ENCODE results near the gene SMPD3. TPM values are rescaled to one million over a fixed set of nuclear protein-coding genes. Genes with fewer than 3 reads are reported as not detected.
A peak's percentile ranks its signal among the peaks of the same experiment; 100 is the strongest.

Gene SMPD3
- total and polyA plus RNA-seq, 2 of the 8 experiments (the other 6 are each of a cell fraction or from before 2014, with no cell fraction given), result 0.39 to 1.3 TPM

- CTCF ChIA-PET (ENCODE audit: partially characterized antibody), result interaction anchor here (0.5 to 14.3 kb wide), 22 partner anchors 8 to 458 kb away, joined by 3 to 221 read pairs (median 4); partner anchors contain the start of genes PLA2G15, SLC7A6 and SMPD3
- WGBS, 2 experiments (ENCODE audit: extremely low coverage in 1 of 2, insufficient coverage in 1 of 2, insufficient read length in 1 of 2, insufficient replicate concordance in 2 of 2, low coverage in 1 of 2, low lambda C conversion rate in 2 of 2, missing lambda C conversion rate in 1 of 2), result 85% methylated on average over 18 of the region's 18 CpGs; no CpG with 5 or more reads in 1 of the 2 experiments
- POLR2A ChIA-PET (ENCODE audit: partially characterized antibody), result interaction anchor here (0.6 to 3.1 kb wide), 8 partner anchors 9 to 59 kb away, joined by 3 to 9 read pairs (median 4); partner anchors contain the start of genes PRMT7 and SLC7A6OS
These were observed 85.2 kb downstream of the SMPD3 start for GRCh38 chr16:68362947-68363657.

More at GRCh38 chr16:68362947-68363657, 85.2 kb downstream of the SMPD3 start:
- H2AK5ac ChIP-seq (ENCODE audit: low read depth, low read length), result no peak overlapping the region
- H3K4ac ChIP-seq (replicated peaks; ENCODE audit: insufficient read length, low read depth, low read length), result no peak overlapping the region
- no peak overlapping the region for H3K27ac ChIP-seq (ENCODE audit: low read depth, low read length)
- H3K4me2 ChIP-seq (ENCODE audit: insufficient read depth in 1 of 2, low read depth in 2 of 2, low read length in 2 of 2), result no peak overlapping the region
- H4K20me1 ChIP-seq (replicated peaks in 1 of 2; ENCODE audit: control insufficient read depth in 1 of 2, insufficient read depth in 2 of 2, low read length in 2 of 2), result no peaks in the 10 kb centered on the region
- H3K36me3 ChIP-seq (ENCODE audit: control insufficient read depth in 2 of 4, insufficient read depth in 4 of 4, low read length in 3 of 4), result peaks cover 0 to 6% (median under 1%) of the 10 kb centered on the region in 4 experiments; a peak in 2 of 8 replicates
- no peaks in the 10 kb centered on the region for H3K79me2 ChIP-seq (ENCODE audit: control insufficient read depth in 1 of 2, insufficient read depth in 2 of 2, low read length in 2 of 2)
- no peak overlapping the region for H2BK5ac ChIP-seq (ENCODE audit: low read depth, low read length)
- H4K8ac ChIP-seq (ENCODE audit: extremely low read depth, insufficient read depth, low read length), result no peak overlapping the region
- no peaks in the 10 kb centered on the region for H3K27me3 ChIP-seq (replicated peaks in 1 of 4; ENCODE audit: control insufficient read depth in 3 of 4, extremely low read depth in 1 of 4, insufficient read depth in 3 of 4, low read length in 3 of 4)
- no peak overlapping the region for H3K9ac ChIP-seq (replicated peaks in 1 of 4; ENCODE audit: extremely low read depth in 1 of 4, low read depth in 3 of 4, low read length in 3 of 4)
- no peak overlapping the region for H3K56ac ChIP-seq (replicated peaks; ENCODE audit: insufficient read length, low read depth, low read length)
- no peak overlapping the region for H4K91ac ChIP-seq (replicated peaks; ENCODE audit: insufficient read length, low read length)
- no peak overlapping the region for H2BK12ac ChIP-seq (ENCODE audit: low read depth, low read length)
- 0 out of 2 replicates have a peak, but pooled peaks have one; percentile 38 for TF ChIP-seq GABPA (IDR thresholded peaks at IDR 0.05; ENCODE audit: borderline replicate concordance, insufficient read depth, low read length)
- TF ChIP-seq SP4 (IDR thresholded peaks at IDR 0.05; ENCODE audit: low read length), result no peak
- TF ChIP-seq RBBP5 (IDR thresholded peaks at IDR 0.05; ENCODE audit: borderline replicate concordance, low read depth, low read length), result no peak
- TF ChIP-seq CREB1 (IDR thresholded peaks at IDR 0.05), result no peak
- H3K79me1 ChIP-seq (ENCODE audit: low read depth, low read length), result no peaks in the 10 kb centered on the region
- H3K14ac ChIP-seq (ENCODE audit: insufficient read length), result no peak overlapping the region
- H2BK120ac ChIP-seq (replicated peaks; ENCODE audit: low read depth, low read length), result no peak overlapping the region
- H3K4me3 ChIP-seq (ENCODE audit: extremely low read depth in 1 of 4, insufficient read depth in 2 of 4, low read depth in 3 of 4, low read length in 4 of 4), result no peak overlapping the region
- FAIRE-seq, result no peak
- H3K18ac ChIP-seq (ENCODE audit: extremely low read depth, low read length), result no peak overlapping the region
- H3K23ac ChIP-seq (ENCODE audit: insufficient read length), result no peak overlapping the region
- peaks cover 0 to 3% (median 3%) of the 10 kb centered on the region in 4 experiments; a peak in 2 of 7 replicates for H3K4me1 ChIP-seq (replicated peaks in 1 of 4; ENCODE audit: control insufficient read depth in 3 of 4, insufficient read depth in 4 of 4, low read length in 3 of 4)
- H3K23me2 ChIP-seq (ENCODE audit: low read depth, low read length), result no peaks in the 10 kb centered on the region
- H2BK20ac ChIP-seq (ENCODE audit: low read length), result no peak overlapping the region
- no peak overlapping the region for H2BK15ac ChIP-seq (ENCODE audit: low read length)
- DNase-seq (ENCODE audit: low read depth in 1 of 2, low spot score in 2 of 2), result no peak
- no peaks in the 10 kb centered on the region for H3K9me3 ChIP-seq (ENCODE audit: insufficient read depth in 2 of 2, low read depth in 1 of 2, low read length in 1 of 2)
- no peak overlapping the region for H4K5ac ChIP-seq (ENCODE audit: insufficient read length, low read depth, low read length)
- H2AFZ ChIP-seq (ENCODE audit: low read length), result no peak overlapping the region
